Stimulated activated CD8-positive, alpha-beta memory T cell treated with anti-CD3 and anti-CD28 coated beads, Interleukin-7, amount 100 ng/mL, for 48 hours (primary cell): Measurements from ENCODE around the gene ENGASE.
"Not testable (repeated sequence)": the region's sequence is repeated elsewhere in the genome, so short reads cannot be mapped to it uniquely, and the experiment has no call there.

Experiments used
- DNase-seq, 2 donors: peaks; one replicate each; pipeline ENCODE4 v3.0.0-alpha.2; 2020; ENCODE audit warnings: low read depth in 1 of 2; ENCODE audit errors: extremely low read depth in 1 of 2

The ENGASE gene

DNA sequence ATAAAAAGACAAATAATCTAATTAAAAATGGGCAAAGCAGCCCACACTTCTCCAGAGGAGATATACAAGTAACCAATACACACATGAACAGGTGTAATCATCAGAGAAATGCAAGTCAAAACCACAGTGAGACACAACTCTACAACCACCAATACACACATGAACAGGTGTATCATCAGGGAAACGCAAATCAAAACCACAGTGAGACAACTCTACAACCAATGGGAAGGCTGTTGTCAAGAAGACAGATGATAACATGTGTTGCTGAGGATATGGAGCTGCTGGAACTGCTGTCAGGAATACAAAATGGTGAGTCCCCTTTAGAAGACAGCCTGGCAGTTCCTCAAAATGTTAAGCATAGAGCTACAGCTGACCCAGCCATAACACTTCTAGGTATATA is 22.5 kb upstream of the ENGASE start:
- DNase-seq = no peak

DNA sequence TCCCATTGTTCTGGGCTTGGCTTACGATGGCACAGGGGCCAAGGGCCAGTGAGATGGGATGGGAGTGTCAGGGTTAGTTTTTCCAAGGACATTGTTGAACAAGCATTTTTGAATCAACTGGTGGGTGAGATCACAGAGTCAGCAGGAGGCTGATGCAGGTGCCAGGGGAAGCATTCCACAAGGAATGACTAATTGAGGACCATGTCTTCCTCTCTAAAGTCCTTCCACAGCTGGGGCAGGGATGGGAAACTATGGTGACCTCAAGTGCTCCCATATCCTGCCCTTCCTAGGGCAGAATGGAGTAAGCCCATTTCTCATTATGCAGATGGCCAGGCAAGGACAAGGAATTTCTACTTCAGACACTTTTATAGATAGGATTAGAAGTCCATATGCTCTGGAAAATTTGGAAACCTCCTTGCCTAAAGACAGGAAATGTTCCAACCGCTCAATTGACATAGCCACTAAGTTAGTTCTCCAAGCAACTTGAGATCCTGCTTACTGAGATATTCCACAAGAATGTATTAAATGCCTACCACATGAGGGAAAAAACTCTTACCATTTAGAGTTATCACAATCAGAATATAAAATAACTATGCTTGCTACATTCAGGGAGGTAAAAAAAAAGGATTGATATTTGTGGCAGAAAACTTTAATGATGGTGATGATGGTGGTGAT is 21.2 kb upstream of the ENGASE start:
- no peak for DNase-seq

- DNase-seq = no peak
These were observed 20.2 kb upstream of the ENGASE start for GRCh38 chr17:79054200-79054960.

GRCh38 chr17:79055197-79055596 is 19.4 kb upstream of the ENGASE start:
- DNase-seq = no peak

GRCh38 chr17:79057737-79058385 is 16.8 kb upstream of the ENGASE start:
- DNase-seq = no peak

GRCh38 chr17:79062691-79063090 is 11.9 kb upstream of the ENGASE start:
- DNase-seq = no peak

- DNase-seq = no peak
These were observed 10.6 kb upstream of the ENGASE start for GRCh38 chr17:79064026-79064425.

DNA sequence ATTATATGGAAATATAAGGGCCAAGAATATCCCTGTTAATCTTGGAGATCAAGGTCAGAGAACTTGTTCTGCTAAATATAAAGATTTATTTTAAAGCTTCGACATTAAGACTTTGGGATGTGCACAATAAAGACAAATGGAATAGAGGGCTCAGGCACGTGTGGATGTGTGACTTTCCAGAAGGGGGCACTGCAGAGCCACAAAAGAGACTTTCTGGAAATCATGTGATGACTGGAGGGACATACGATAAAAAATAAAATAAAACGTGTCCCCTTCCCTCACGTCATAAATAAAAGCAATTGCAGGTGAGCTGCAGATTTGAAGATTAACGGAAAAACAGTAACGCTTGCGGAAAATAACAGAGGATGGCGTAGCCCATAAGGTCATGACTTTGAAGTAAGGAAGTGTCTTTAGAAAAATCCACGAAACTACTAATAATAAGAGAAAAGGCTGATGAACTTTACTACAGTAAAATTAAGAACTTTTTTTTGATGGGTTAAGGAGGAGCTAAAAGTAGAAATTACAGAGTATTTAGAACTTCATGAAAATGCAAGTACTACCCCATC is 9.4 kb upstream of the ENGASE start:
- peak in 1 of 2 donors; percentile 35 for DNase-seq

GRCh38 chr17:79066963-79067362 is 7.7 kb upstream of the ENGASE start:
- DNase-seq = no peak

- no peak for DNase-seq
These were observed 4.3 kb upstream of the ENGASE start for GRCh38 chr17:79070266-79070880.

DNA sequence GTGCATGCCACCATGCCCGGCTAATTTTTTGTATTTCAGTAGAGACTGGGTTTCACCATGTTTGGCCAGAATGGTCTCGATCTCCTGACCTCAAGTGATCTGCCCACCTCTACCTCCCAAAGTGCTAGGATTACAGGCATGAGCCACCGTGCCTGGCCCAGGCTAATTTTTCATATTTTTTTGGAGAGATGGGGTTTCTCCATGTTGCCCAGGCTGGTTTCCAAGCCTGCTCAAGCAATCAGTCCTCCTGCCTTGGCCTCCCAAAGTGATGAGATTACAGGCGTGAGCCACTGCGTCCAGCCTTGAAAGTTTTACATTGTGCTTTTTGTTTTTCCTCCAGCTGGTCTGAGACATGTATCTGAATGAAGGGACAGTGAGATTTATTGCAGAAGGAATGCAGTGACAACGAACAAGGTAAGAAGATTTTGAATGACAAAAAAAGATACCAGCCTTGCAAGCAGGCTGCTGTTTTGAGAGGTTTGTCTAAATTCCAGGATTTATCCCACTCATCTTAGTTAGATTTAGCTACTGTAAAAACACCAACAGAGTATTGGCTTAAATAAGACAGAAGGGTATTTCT is 3.4 kb upstream of the ENGASE start:
- DNase-seq = no peak

DNA sequence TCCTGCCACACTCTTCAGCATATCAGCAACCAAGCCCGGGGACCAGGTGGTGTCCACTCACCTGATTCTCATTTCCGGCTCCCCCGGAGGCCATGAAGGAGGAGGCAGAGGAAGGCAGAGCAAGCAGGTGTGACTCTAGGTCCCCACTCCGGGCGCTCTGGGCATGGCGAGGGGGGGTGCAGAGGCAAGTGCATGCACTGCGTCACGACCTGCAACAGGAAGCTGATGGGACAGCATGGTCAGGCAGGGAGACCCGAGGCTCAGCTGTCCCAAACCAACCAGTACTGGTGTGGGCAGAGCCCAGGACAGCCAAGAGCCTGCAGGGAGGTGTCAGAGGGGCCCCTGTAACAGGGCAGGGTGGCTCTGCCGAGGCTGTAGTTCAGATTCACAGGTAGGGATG is 2.1 kb upstream of the ENGASE start:
- DNase-seq = no peak

DNA sequence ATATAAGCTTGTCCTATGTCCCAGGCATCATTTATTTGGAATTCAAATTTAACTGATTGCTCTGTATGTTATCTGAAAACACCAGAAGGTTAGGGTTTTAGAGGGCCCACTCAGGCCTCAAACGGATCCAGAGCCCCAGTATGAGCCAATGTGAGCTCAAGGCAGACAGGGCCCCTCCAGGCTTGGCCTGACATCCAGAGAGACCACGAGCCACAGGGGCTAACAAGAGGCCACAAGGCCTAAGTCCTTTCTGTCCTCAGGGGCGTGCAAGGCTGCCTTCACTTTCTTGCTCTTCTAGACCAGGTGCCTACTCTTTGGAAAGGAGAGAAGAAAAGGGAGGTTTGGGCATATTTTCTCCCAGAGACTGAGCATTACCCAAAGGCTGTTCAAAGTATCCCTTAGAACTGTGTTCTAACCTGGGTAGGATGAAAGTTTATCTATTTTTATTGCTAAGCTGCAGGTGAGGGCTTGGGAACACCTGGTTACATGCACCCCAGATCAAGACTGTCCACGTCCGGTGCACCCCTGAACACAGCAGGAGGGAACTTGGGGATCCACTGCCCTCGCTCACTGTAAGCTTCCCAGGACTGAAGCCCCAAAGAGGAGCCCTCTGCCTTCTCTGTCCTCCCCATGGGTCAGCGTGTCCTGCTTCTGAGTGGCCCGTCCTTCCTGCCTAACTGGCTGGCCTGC is 1.5 kb upstream of the ENGASE start:
- DNase-seq = no peak

DNA sequence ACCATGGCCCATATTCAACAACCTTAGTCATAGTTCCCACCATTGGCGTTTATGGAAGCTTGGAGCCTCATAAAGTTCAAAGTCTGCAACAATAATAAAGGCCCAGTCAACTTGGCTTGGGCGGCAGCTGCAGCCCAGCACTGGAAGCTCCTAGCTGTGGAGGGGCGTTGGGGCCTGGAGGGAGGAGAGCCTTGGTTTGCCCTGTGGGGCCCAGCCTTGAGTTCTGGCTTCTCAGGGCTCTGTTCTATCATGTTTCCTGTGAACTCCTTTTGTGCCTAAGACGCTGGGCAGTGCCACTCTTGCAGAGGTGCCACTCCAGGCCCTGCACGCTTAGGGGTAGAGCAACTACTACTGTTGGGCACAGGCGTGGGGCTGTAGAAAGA is 927 bp upstream of the ENGASE start:
- no peak for DNase-seq

DNA sequence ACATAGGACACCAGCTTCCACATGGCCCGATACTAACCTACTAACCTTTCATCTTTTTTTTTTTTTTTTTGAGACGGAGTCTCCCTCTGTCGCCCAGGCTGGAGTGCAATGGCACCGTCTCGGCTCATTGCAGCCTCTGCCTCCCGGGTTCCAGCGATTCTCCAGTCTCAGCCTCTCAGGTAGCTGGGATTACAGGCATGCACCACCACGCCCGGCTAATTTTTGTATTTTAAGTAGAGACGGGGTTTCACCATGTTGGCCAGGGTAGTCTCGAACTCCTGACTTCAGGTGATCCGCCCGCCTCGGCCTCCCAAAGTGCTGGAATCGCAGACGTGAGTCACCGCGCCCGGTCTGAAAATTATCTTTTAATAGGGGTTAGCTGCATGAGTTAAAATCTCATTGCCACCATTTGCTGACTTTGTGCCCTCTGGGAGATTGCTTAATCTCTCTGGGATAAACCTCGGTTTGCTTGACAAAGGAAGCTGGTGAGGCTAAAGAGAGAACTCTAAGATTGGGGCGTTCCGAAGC is 439 bp upstream of the ENGASE start:
- DNase-seq = not testable (repeated sequence)

DNA sequence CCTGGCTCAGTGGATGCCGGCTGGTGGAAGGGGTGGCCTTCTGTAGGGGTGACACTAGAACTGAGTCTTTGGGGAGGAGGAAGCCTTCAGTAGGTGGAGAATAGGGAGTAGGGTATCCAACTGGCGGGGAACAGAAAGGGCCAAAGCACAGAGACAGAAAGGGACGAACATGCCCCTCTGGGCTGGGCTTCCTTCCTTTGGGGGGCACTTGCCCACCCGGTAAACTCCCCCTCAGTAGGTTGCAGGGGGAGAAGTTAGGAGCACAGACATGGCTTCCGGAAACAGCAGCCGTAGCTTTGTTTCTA is 774 bp downstream of the ENGASE start:
- no peak for DNase-seq

DNA sequence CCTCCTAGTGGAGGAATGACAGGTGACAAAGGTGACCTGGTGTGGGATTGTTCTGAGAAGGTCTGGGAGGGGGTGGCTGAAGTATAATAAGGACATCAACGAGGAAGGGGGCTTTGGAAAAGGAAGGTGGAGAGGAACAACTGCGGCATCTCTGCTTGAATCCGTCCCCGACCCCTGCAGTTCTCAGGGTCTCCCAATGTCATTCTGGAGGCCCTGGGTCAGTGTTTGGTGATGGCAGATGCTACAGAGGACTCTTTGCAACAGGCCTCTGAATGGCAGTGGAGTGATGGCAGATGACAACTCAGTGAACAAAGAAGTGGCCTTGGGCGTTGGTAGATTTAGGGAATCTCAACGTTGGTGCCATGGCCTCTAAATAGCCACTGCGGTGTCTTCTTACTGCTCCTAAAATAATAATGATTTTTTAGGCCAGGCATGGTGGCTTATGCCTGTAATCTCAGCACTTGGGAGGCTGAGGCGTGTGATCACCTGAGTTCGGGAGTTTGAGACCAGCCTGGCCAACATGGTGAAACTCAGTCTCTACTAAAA is 1.3 kb downstream of the ENGASE start:
- DNase-seq = no peak

- no peak for DNase-seq
These were observed 3.0 kb downstream of the ENGASE start for GRCh38 chr17:79077587-79077986.

DNA sequence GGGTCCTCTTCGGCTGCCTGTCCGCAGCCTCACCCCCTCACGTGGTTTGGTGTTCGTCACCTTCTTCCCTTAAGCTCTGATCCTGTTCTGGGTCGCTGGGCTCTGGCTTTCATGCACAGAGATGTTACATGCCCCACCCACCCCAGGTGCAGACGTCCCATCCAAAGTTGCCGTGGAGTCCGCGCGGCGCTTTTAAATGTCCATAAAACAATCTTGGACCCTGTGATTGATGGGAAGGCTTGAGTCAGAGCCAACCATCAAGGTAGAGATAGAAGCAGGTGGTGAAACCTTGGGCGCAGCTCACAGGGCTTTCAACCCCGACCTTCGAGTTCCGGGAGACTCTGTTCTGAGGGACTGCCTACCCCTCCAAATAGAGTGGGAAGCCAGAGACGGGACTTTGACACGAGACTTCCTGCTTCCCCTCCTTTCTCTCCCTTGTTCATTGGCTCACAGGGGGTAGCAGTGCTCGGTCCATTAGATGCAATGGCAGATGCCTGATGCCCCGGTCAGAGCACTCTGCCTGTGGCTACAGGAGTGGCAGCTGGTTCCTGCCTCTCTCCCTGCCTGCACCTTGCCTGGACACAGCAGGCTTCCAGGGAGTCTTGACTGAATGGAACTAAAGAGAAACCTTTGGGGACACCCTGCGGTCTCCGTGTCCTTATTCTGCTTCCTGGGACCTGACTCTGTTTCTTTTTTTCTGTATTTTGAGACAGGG is 4.0 kb downstream of the ENGASE start:
- no peak for DNase-seq
